Astrocyte of the hippocampus (primary cell): ENCODE measurements around the gene ELF2.
"Not testable (repeated sequence)": the region's sequence is repeated elsewhere in the genome, so short reads cannot be mapped to it uniquely, and the experiment has no call there.

Experiments used
- DNase-seq: peaks from one replicate; pipeline ENCODE4 v3.0.0; 2011; ENCODE audit warnings: low read depth, low spot score

ELF2 gene

GRCh38 chr4:139082750-139083606 is 94.0 kb downstream of the ELF2 start:
- DNase-seq = peak; percentile 98

DNA sequence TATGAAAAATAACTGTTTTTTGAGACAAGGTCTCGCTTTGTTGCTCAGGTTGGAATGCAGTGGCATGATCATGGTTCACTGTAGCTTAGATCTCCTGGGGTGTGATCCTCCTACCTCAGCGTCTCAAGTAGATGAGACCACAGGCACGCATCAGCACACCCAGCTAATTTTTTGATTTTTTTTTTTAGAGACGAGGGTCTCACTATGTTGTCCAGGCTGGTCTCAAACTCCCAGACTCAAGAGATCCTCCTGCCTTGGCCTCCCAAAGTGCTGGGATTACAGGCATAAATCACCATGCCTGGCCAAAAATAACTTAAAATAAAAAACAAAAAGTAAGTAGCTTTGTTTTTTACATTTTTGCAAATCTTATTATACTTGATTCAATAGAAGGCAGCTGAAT is 98.1 kb downstream of the ELF2 start:
- no peak for DNase-seq

DNA sequence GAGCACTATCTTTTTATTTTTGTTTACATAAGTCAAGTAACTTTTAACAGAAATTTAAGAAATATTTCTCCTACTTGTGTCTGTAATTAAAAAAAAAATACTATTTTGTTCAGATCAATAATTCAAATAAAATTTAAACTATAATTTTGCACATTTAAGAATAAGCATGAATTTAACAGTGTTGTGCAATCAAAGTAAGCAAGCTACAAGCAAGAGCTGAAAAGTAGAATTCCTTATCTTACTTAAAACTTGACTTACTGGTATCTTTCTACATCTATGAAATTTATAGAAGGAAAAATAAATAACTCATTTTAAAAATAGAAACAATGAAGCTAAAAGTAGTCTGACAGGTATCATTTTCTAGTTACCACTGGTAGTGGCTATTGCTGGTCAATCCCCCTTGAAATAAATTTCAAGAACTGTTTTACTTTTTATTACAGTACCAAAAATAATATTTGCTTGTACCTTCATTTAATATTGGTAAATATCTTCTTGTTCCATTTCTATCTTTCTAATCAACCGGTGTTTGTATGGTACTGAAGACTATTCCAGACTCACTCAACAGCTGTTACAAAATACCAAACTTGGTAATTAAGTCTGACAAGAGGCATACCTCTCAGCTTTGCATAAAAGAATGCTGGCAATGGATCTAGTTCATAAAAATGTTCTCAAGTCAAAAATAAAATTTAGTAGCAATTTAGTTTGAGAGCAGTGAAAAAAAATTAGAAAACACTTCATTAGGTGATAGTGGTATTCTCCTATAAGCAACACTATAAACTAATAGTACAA is 99.3 kb downstream of the ELF2 start:
- DNase-seq = no peak

DNA sequence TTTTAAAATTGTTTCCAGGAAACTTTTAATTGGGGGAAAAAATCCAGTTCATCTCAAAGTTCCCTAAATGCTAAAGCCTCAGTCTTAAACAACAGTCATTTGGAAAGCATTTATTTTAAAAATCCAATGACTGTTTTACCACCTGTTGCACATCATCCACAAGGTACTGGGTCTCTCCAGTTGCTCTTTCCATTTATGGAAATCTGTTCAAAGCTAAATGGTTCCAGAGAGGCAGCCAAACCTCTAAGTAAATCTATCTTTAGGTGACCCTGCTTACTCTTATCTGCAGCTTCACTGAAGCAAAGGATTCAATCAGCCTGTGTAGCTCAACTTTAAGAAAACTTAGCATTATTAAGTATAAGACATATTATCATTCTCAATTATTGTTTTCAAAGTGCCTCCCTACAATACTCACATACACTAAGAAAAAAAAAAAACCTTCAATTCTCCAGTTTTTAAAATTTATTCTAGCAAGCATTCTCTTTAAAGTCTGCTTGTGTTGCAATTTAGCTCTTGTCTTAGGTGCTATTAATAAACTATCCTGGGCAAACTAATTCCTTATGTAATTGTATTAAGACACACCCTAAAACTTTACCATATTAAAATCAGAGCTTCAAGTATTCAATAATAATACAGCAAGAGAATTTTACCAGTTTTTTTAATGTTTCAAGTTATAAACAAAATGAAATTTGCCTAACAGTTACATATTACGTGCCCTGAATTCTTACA is 100.8 kb downstream of the ELF2 start:
- no peak for DNase-seq

- DNase-seq = no peak
Observed at GRCh38 chr4:139060591-139060990, 116.4 kb downstream of the ELF2 start.

DNA sequence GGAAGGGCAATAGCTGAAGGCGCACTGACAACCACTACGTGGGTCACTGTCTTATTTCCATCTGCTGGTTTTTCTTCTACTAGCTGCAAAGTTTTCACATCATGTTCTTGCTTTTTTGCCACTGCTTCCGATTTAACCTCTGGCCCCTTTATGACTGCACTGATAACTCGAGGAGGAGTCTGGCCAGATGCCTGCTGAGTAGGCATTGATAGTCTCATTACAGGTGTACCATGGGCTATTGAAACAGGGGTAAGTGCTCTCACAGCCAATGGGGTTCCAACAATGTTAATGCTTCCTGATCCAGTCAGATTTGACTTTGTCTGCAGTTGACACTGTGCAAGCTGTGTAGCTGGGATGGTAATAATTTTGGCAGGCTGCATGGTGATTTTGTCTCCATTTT is 118.0 kb downstream of the ELF2 start:
- DNase-seq = not testable (repeated sequence)

DNA sequence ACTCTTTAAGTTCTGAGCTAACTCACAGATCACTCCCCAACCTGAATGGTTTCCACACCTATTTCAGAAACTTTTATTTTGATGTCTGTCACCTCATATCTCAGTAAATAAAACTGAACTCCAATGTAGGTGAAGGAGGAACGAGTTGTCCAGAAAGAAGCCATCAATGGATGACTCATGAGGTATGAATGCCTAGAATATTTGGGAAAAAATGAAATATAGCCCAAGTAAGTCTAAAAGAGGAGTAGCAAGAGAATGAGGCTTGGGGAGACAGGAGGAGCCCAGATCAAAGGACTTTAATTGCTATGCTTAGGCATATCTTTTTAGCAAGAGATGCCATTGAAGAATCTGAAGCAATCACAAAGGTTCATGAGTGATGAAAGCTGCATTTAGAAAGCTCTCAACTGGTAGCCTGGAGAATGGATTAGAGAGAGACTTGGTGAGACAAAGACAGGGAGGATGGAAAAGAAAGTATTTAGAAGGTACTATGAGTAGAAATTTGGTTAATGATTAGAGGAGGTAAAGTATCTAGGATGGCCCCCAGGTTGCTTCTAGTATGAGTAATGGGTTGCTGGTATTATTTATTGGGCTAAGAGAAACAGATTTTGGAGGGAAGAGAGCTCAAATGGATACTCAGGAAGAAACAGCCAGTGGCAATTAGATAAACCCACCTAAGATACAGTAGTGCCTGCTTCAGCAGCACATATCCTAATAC is 122.1 kb downstream of the ELF2 start:
- no peak for DNase-seq

- DNase-seq = no peak
Observed at GRCh38 chr4:139053909-139054308, 123.1 kb downstream of the ELF2 start.

GRCh38 chr4:139050446-139050845 is 126.6 kb downstream of the ELF2 start:
- DNase-seq = peak; percentile 67

DNA sequence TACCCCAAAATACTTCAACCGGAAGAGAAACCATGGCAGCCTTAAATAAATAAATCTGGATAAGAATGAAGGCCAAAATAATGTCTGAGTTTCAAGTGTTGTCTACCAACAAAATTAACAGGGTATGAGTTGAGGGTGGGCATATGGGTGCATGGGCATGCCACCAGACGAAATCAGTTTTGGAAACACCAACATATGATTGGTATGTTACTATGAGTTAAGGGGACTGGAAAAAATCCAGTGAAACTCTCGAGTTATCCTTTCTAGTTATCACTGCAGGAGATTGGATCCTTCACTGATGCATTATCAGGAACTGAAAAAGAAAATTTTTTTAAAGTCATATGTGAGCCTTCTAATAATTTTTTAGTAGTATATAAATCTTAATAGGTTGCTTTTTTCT is 129.0 kb downstream of the ELF2 start:
- DNase-seq = no peak

- DNase-seq = no peak
Observed at GRCh38 chr4:139044291-139044690, 132.7 kb downstream of the ELF2 start.

DNA sequence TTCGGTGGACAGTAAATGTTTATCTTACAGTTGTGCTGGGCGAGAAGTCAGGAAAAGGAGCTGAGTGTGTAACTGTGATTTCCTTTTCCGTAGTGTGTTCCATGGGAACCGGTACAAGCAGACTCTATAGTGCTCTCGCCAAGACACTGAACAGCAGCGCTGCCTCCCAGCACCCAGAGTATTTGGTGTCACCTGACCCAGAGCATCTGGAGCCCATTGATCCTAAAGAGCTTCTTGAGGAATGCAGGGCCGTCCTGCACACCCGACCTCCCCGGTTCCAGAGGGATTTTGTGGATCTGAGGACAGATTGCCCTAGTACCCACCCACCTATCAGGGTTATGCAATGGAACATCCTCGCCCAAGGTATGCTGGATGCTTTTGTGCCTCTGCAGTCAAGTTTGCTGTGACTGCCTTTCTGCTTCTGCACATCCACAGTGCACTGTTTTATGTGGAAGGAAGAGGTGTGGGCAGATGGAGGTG is 134.0 kb downstream of the ELF2 start:
- no peak for DNase-seq

DNA sequence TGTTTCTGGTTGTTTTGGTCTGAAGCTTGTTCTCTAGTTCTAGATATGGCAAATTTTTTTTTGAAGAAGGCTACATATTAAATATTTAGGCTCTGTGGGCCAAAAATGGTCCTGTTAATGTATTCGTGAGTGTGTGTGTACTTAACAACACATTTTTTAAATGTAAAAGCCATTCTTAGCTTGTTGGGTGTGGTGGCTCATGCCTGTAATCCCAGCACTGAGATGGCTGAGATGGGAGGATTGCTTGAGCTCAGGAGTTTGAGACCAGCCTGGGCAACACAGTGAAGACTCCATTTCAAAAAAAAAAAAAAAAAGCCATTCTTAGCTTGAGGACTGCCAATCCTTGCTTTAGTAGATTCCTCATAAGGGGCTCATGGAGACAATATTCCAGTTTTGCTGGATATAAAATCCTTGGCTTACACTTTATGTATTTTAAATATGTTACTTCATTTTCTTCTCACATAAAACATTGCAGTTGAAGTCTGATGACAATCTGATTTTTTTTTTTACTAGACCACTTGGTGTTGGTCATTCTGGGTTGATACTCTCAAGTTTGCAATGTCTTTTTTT is 138.1 kb downstream of the ELF2 start:
- no peak for DNase-seq

DNA sequence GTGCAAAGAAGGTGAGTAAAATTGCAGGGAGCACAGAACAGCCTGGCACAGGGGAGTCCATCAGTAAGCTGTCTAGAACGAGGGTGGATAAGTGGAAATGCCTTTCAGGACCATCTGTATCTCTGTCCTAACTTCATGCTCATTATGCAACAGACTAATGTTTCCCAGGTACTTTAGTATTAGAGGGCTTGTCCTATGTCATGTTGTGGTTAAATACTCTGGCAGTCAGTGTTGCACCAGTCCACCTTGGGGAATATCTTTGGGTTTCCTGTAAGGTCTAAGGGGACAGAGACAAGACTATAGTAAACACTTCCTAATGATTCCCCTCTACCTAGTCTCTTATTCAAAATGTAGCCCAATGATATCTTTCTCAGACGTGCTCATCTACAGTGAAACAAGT is 140.1 kb downstream of the ELF2 start:
- no peak for DNase-seq

- no peak for DNase-seq
Observed at GRCh38 chr4:139035650-139036049, 141.4 kb downstream of the ELF2 start.

DNA sequence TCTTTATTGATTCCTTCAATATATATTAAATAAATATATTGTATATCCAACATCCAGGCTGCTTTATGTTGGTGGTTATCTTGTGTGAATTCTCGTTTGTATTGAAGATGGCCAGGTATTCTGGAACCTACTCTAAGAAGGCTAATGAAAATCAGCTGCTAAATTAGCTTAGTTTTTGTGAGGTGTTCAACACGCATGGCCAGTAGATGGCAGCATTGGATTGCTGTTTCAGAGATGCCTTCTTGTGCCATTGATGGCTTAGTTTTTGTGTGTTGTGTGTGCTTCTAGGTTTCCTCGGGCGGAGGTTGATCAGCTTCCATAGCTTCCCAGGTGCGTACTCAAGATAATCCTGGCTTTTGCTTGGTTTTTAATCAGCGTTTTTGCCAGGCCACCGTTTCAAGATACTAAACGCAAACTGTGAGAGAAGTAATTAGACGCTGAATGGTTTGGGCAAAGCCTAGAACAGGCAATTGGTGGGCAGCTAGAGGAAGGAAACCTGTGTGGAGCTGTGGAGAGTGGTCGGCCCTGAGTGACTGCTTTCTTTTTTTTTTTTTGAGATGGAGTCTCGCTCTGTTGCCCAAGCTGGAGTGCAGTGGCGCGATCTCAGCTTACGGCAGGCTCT is 146.3 kb downstream of the ELF2 start:
- peak; percentile 89 for DNase-seq

DNA sequence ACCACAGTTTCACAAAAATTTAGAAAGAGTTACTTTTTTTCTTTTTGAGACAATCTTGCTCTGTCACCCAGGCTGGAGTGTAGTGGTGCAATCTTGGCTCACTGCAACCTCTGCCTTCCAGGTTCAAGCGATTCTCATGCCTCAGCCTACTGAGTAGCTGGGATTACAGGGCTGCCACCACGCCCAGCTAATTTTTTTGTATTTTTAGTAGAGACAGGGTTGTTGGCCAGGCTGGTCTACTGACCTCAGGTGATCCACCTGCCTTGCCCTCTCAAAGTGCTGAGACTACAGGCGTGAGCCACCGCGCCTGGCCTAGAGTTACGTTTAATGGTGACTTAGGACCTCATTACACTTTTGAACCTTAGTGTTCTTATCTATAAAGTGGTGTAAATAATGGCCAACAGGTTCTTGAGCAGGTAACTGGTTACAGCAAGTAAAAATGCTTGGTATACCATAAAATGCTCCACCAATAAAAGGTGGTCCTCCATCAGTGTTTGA is 147.1 kb downstream of the ELF2 start:
- DNase-seq = not testable (repeated sequence)

GRCh38 chr4:139028191-139028661 is 148.8 kb downstream of the ELF2 start:
- no peak for DNase-seq

DNA sequence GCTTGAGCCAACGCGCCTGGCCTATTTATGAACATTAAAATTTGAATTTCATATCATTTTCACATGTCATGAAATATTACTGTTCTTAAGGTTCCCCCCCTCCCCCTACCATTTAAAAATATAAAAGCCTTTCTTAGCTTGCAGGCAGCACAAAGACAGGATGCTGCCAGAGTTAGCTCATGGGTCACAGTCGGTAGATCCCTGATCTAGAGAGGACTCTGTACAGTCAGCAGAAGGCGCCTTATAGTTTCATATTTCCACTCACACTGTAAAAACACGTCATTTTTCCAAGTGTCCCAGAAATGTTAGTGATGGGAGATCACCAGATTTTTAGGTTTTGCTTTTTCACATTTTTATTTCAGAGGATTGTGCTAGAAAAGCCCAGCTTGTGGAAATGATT is 149.2 kb downstream of the ELF2 start:
- no peak for DNase-seq

DNA sequence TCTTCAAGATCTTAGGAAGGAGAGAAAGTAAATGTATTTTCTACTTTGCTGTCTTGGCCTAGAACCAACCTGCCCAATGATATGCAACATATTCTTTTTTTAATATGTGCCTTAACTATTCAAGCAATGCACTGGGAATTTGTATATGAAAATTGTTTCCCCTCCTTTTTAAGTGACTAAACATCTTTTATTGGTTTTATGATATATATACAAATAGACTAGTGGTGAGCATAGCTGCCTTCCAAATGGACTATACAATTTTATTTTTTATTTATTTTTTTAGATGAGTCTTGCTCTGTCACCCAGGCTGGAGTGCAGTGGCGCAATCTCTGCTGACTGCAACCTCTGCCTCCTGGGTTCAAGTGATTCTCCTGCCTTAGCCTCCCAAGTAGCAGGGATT is 151.2 kb downstream of the ELF2 start:
- DNase-seq = no peak
